ENCODE measurements around the gene CARMIL1.

GRCh38 chr6:25303254-25303653 is 24.1 kb downstream of the CARMIL1 start:
- TF ChIP-seq CTCF (IDR thresholded peaks at IDR 0.05) (no peak), POLR2A (IDR thresholded peaks at IDR 0.05) (no peak)

Data from heart left ventricle (tissue), 13 donors.